Bronchial epithelial cell (primary cell): ENCODE data around the gene TMEM208. TPM values are rescaled to one million over a fixed set of nuclear protein-coding genes. Genes with fewer than 3 reads are reported as not detected.

Experiments
- DNase-seq: peaks from one replicate; pipeline ENCODE4 v3.0.0-alpha.2; 2010; ENCODE audit warnings: low read depth
- FAIRE-seq: peaks from 2 replicates; lab custom pipeline; 2011; peaks lifted over from hg19 to GRCh38; lab: Jason Lieb, UNC
- H3K27me3 ChIP-seq: 2 replicates; pipeline ENCODE4 v1.5.1; 2011; ENCODE audit warnings: low read length; ENCODE audit not compliant: control insufficient read depth, insufficient read depth
- H3K36me3 ChIP-seq: 2 replicates; pipeline ENCODE4 v1.5.1; 2011; ENCODE audit warnings: low read length; ENCODE audit not compliant: control insufficient read depth, insufficient read depth
- H3K4me3 ChIP-seq: 2 replicates; pipeline ENCODE4 v1.5.1; 2011; ENCODE audit warnings: mild to moderate bottlenecking, low read depth, low read length, control low read depth
- CTCF ChIP-seq: IDR thresholded peaks from 2 replicates; pipeline ENCODE4 v1.5.1; 2011; ENCODE audit warnings: mild to moderate bottlenecking, moderate library complexity, low read length, control low read depth, inconsistent platforms; ENCODE audit not compliant: insufficient read depth, severe bottlenecking
- total RNA-seq: library from RNA; depleted of rRNA; stranded (reverse); fragments of >200 nt; gene quantifications from 2 replicates; pipeline ENCODE4 v1.2.1, GENCODE V29; 2014

The TMEM208 gene
- total RNA-seq, 1 donor from 2014 or later = 56.9 TPM

GRCh38 chr16:67257486-67258160, 30.7 kb downstream of the TMEM208 start:
- TF ChIP-seq CTCF = no peak
- Histone ChIP-seq H3K4me3 (no peak overlapping the region), H3K27me3 (no peaks in the 10 kb centered on the region), H3K36me3 (no peaks in the 10 kb centered on the region)
- DNase-seq (no peak), FAIRE-seq (no peak)

GRCh38 chr16:67258161-67258835, 31.4 kb downstream of the TMEM208 start:
- FAIRE-seq (no peak), DNase-seq (no peak)
- H3K4me3 ChIP-seq = no peak overlapping the region
- no peaks in the 10 kb centered on the region for H3K36me3 ChIP-seq
- no peaks in the 10 kb centered on the region for H3K27me3 ChIP-seq
- TF ChIP-seq CTCF = no peak

DNA sequence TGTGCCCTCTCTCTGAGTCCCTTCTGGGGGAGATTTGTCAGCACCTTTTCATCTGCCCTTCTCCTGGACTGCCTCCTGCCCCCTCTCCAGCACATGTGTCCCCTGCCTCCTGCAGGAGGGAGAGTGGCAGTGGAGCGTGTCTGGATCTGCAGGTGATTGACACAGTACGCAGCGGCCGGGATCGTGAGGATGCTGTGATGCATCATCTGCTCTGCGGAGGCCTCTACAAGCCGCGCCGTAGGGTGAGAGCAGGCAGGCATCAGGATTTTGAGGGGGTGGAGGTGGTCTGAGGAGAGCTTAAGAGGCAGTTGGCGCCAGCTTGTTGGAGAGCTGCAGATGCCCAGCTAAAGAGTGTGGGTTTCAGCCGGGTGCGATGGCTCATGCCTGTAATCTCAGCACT, 32.8 kb downstream of the TMEM208 start:
- no peaks in the 10 kb centered on the region for H3K36me3 ChIP-seq
- no peaks in the 10 kb centered on the region for H3K27me3 ChIP-seq
- DNase-seq = no peak
- no peak for TF ChIP-seq CTCF
- H3K4me3 ChIP-seq = no peak overlapping the region
- FAIRE-seq = no peak

DNA sequence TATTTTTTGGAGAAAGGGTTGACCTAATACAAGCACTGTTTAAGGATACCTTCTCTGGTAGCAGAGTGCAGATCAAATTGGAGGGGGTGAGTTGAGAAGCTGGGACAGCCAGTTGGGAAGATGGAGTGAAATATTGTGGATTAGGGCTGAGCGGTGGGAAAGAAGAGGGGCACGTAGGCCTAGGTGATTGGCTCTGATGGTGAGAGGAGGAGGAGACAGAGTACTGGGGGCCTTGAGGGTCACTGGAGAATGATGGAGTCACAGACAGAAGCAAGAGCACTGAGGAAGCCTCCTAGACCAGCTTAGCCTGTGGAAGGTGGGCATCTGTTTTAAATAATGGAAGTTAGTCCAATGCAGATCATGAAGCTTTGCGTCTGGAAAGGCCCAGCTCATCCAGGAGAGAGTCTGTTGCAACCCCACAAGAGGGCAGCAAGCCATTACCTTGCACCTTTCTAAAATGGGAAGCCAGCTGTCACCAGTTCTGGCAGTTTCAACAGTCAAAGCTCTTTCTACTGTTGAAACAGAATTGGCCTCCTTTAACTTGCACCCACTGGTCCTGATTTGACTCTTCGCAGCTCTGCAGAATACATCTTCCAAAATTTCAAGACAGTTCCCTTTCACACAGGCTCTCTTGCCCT, 33.6 kb downstream of the TMEM208 start:
- FAIRE-seq (no peak), DNase-seq (peak; percentile 55)
- Histone ChIP-seq H3K27me3 (no peaks in the 10 kb centered on the region), H3K36me3 (no peaks in the 10 kb centered on the region), H3K4me3 (no peak overlapping the region)
- TF ChIP-seq CTCF = peak; percentile 86

DNA sequence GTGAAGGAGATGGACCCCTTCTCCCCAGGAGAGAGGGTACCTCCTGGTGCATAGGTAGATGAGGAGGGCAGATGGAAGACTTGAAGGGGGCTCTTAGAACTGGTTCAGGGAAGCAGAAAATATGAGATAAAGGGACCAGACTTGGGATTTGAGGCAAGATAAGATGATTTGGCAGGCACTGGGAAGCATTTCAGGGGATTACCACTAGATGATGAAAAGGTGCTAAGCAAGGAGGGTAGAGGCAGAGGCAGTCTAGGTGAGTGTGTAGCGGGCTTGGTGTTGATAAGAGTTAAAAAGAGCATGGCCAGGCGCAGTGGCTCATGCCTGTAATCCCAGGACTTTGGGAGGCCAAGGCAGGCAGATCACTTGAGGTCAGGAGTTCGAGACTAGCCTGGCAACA, 36.3 kb downstream of the TMEM208 start:
- Histone ChIP-seq H3K27me3 (no peaks in the 10 kb centered on the region), H3K36me3 (no peaks in the 10 kb centered on the region), H3K4me3 (no peak overlapping the region)
- no peak for TF ChIP-seq CTCF
- FAIRE-seq (no peak), DNase-seq (no peak)
